ENCODE measurements around the gene GRHL3. TPM values are rescaled to one million over a fixed set of nuclear protein-coding genes. Genes with fewer than 3 reads are reported as not detected.
A peak's percentile ranks its signal among the peaks of the same experiment; 100 is the strongest.

Gene GRHL3
- total RNA-seq, 1 experiment from 2014 or later = 1.4 TPM

- BruUV-seq (replicated peaks) = no TSS peak
- no peaks in the 10 kb centered on the region for H3K27me3 Mint-ChIP-seq (ENCODE audit: unreplicated experiment)
Measured at GRCh38 chr1:24281591-24281990, 37.6 kb upstream of the GRHL3 start.

GRCh38 chr1:24282491-24282890 is 36.7 kb upstream of the GRHL3 start:
- TF ChIP-seq CTCF (IDR thresholded peaks at IDR 0.05; ENCODE audit: unreplicated experiment) = no peak
- no peaks in the 10 kb centered on the region for H3K27me3 Mint-ChIP-seq (ENCODE audit: unreplicated experiment)
- H3K4me3 Mint-ChIP-seq (ENCODE audit: low read depth, unreplicated experiment) = no peak overlapping the region
- H3K36me3 Mint-ChIP-seq (ENCODE audit: insufficient read depth, unreplicated experiment) = peaks cover 6% of the 10 kb centered on the region
- no peaks in the 10 kb centered on the region for H3K9me3 Mint-ChIP-seq (ENCODE audit: low read depth, unreplicated experiment)
- no TSS peak for BruUV-seq (replicated peaks)
- no peak for DNase-seq
- no peak overlapping the region for H3K27ac Mint-ChIP-seq (ENCODE audit: unreplicated experiment)
- CTCF ChIA-PET = no interaction called here
- peaks cover 39% of the 10 kb centered on the region for H3K4me1 Mint-ChIP-seq (ENCODE audit: low read depth, unreplicated experiment)
- intact Hi-C loops (cut with micrococcal nuclease; ENCODE audit: unreplicated experiment) = loop anchor here (5.0 kb wide), 1 partner anchor 80 kb away; no protein-coding TSS in a partner anchor

More at GRCh38 chr1:24281591-24281990, 37.6 kb upstream of the GRHL3 start:
- no peak overlapping the region for H3K27ac Mint-ChIP-seq (ENCODE audit: unreplicated experiment)
- H3K9me3 Mint-ChIP-seq (ENCODE audit: low read depth, unreplicated experiment) = no peaks in the 10 kb centered on the region
- peaks cover 44% of the 10 kb centered on the region for H3K4me1 Mint-ChIP-seq (ENCODE audit: low read depth, unreplicated experiment)
- H3K36me3 Mint-ChIP-seq (ENCODE audit: insufficient read depth, unreplicated experiment) = peaks cover 6% of the 10 kb centered on the region
- H3K4me3 Mint-ChIP-seq (ENCODE audit: low read depth, unreplicated experiment) = no peak overlapping the region
- CTCF ChIA-PET = no interaction called here
- no peak for DNase-seq
- intact Hi-C loops (cut with micrococcal nuclease; ENCODE audit: unreplicated experiment) = loop anchor here (5.0 kb wide), 1 partner anchor 79 kb away; no protein-coding TSS in a partner anchor
- TF ChIP-seq CTCF (IDR thresholded peaks at IDR 0.05; ENCODE audit: unreplicated experiment) = no peak

- CTCF ChIA-PET = interaction anchor here (1.0 to 2.0 kb wide), 2 partner anchors 82 to 107 kb away, joined by 4 to 6 read pairs; no protein-coding TSS in a partner anchor
- H3K27me3 Mint-ChIP-seq (ENCODE audit: unreplicated experiment) = no peaks in the 10 kb centered on the region
- no peak overlapping the region for H3K4me3 Mint-ChIP-seq (ENCODE audit: low read depth, unreplicated experiment)
- DNase-seq = peak; percentile 39
- intact Hi-C loops (cut with micrococcal nuclease; ENCODE audit: unreplicated experiment) = loop anchor here (5.0 kb wide), 1 partner anchor 81 kb away; no protein-coding TSS in a partner anchor
- BruUV-seq (replicated peaks) = no TSS peak
- TF ChIP-seq CTCF (IDR thresholded peaks at IDR 0.05; ENCODE audit: unreplicated experiment) = no peak
- H3K9me3 Mint-ChIP-seq (ENCODE audit: low read depth, unreplicated experiment) = no peaks in the 10 kb centered on the region
- H3K27ac Mint-ChIP-seq (ENCODE audit: unreplicated experiment) = peak overlapping the region; percentile 31
- peaks cover 6% of the 10 kb centered on the region for H3K36me3 Mint-ChIP-seq (ENCODE audit: insufficient read depth, unreplicated experiment)
- H3K4me1 Mint-ChIP-seq (ENCODE audit: low read depth, unreplicated experiment) = peaks cover 34% of the 10 kb centered on the region
Measured at GRCh38 chr1:24283326-24284155, 35.6 kb upstream of the GRHL3 start.

GRCh38 chr1:24284156-24284471 is 35.0 kb upstream of the GRHL3 start:
- no peaks in the 10 kb centered on the region for H3K27me3 Mint-ChIP-seq (ENCODE audit: unreplicated experiment)
- no peak overlapping the region for H3K4me3 Mint-ChIP-seq (ENCODE audit: low read depth, unreplicated experiment)
- CTCF ChIA-PET = interaction anchor here (1.0 to 2.0 kb wide), 2 partner anchors 83 to 107 kb away, joined by 4 to 6 read pairs; no protein-coding TSS in a partner anchor
- H3K27ac Mint-ChIP-seq (ENCODE audit: unreplicated experiment) = peak overlapping the region; percentile 31
- peak; percentile 31 for DNase-seq
- no TSS peak for BruUV-seq (replicated peaks)
- H3K9me3 Mint-ChIP-seq (ENCODE audit: low read depth, unreplicated experiment) = no peaks in the 10 kb centered on the region
- intact Hi-C loops (cut with micrococcal nuclease; ENCODE audit: unreplicated experiment) = loop anchor here (5.0 kb wide), 1 partner anchor 82 kb away; no protein-coding TSS in a partner anchor
- H3K36me3 Mint-ChIP-seq (ENCODE audit: insufficient read depth, unreplicated experiment) = peaks cover 6% of the 10 kb centered on the region
- TF ChIP-seq CTCF (IDR thresholded peaks at IDR 0.05; ENCODE audit: unreplicated experiment) = no peak
- H3K4me1 Mint-ChIP-seq (ENCODE audit: low read depth, unreplicated experiment) = peaks cover 34% of the 10 kb centered on the region

Measured in Calu3 (cell line).